K562 (cell line): Measurements from ENCODE around the gene PSPH.

Source experiments
- POLR2A ChIP-seq: fragments of 450-650 bp; conservative IDR thresholded peaks from 2 replicates; pipeline ENCODE4 v1.6.1; 2016
- SMAD4 ChIP-seq: fragments of 250-450 bp; sonication (Bioruptor Pico); conservative IDR thresholded peaks from 2 replicates; pipeline ENCODE4 v1.8.0; 2021; ENCODE audit warnings: inconsistent platforms, mild to moderate bottlenecking, moderate library complexity
- ZNF347 ChIP-seq: fragments of 450-650 bp; formaldehyde crosslinking; IDR thresholded peaks from 2 replicates; pipeline ENCODE4 v1.4.0; 2020; ENCODE audit warnings: low read depth, mild to moderate bottlenecking, moderate library complexity

- 0 out of 2 replicates have a peak, but pooled peaks have one; percentile 29 for TF ChIP-seq POLR2A
- TF ChIP-seq ZNF347 (CRISPR knock-in tag): no peak
- TF ChIP-seq SMAD4 (CRISPR knock-in tag): no peak
Measured at GRCh38 chr7:56074371-56074791, 23.1 kb upstream of the PSPH start.
